ENCODE measurements around the gene C4B.
"Not testable (repeated sequence)": the region's sequence is repeated elsewhere in the genome, so short reads cannot be mapped to it uniquely, and the experiment has no call there.

The C4B gene

GRCh38 chr6:31972709-31973350, 41.8 kb upstream of the C4B start:
- Histone ChIP-seq H3K18ac (ENCODE audit: low read length) (peak overlapping the region; percentile 97), H3K4ac (ENCODE audit: low read length) (peak overlapping the region; percentile 24), H2AK5ac (ENCODE audit: low read depth, low read length) (peak overlapping the region; percentile 8), H3K23ac (ENCODE audit: low read depth, low read length, poor library complexity) (peak overlapping the region; percentile 98), H2BK120ac (ENCODE audit: low read depth, low read length) (peak overlapping the region; percentile 4), H3K27me3 (ENCODE audit: control insufficient read depth in 3 of 3, insufficient read depth in 3 of 3, low read depth in 1 of 3, low read length in 3 of 3) (no peaks in the 10 kb centered on the region), H3K9ac (ENCODE audit: low read depth, low read length, poor library complexity) (peak overlapping the region; percentile 90), H3K9me3 (replicated peaks in 1 of 2; ENCODE audit: control insufficient read depth in 2 of 2, insufficient read depth in 1 of 2, low read depth in 1 of 2, low read length in 2 of 2) (no peaks in the 10 kb centered on the region), H3K4me2 (ENCODE audit: insufficient read depth, low read length, poor library complexity, severe bottlenecking) (peak overlapping the region; percentile 89), H3K79me1 (ENCODE audit: low read depth, low read length) (peaks cover 7% of the 10 kb centered on the region), H2BK12ac (ENCODE audit: low read length) (peak overlapping the region; percentile 73), H4K91ac (ENCODE audit: low read depth, low read length, poor library complexity) (no peak overlapping the region), H4K8ac (ENCODE audit: low read depth, low read length) (peak overlapping the region; percentile 70), H3K27ac (replicated peaks; ENCODE audit: low read length) (peak overlapping the region; percentile 99), H3K36me3 (replicated peaks in 1 of 2; ENCODE audit: control insufficient read depth in 2 of 2, insufficient read depth in 2 of 2, low read length in 2 of 2) (peaks cover 19 to 44% of the 10 kb centered on the region in 2 donors), H2AFZ (ENCODE audit: low read length) (peak overlapping the region; percentile 87), H3K4me3 (ENCODE audit: low read length in 2 of 2) (peak overlapping the region; percentile 78 to 89), H3K4me1 (ENCODE audit: control insufficient read depth in 2 of 2, insufficient read depth in 1 of 2, low read depth in 1 of 2, low read length in 2 of 2) (peaks cover 11 to 13% of the 10 kb centered on the region in 2 donors), H3K14ac (ENCODE audit: low read length) (no peak overlapping the region), H2BK5ac (ENCODE audit: low read length) (peak overlapping the region; percentile 96), H2BK15ac (ENCODE audit: low read length) (peak overlapping the region; percentile 10)
- no CpG with 5 or more reads among the region's 19 CpGs for WGBS, 2 donors (ENCODE audit: extremely low coverage in 2 of 2, insufficient read length in 2 of 2, insufficient replicate concordance in 1 of 2)
- DNase-seq (ENCODE audit: low spot score): no peak

- not testable (repeated sequence) for H3K4me3 ChIP-seq (ENCODE audit: low read length in 2 of 2); H3K27ac ChIP-seq (replicated peaks; ENCODE audit: low read length); H3K14ac ChIP-seq (ENCODE audit: low read length); DNase-seq (ENCODE audit: low spot score); H2BK120ac ChIP-seq (ENCODE audit: low read depth, low read length); H2AFZ ChIP-seq (ENCODE audit: low read length); H3K9ac ChIP-seq (ENCODE audit: low read depth, low read length, poor library complexity); H3K18ac ChIP-seq (ENCODE audit: low read length); H3K4me2 ChIP-seq (ENCODE audit: insufficient read depth, low read length, poor library complexity, severe bottlenecking); H3K79me1 ChIP-seq (ENCODE audit: low read depth, low read length); H2BK12ac ChIP-seq (ENCODE audit: low read length); H3K27me3 ChIP-seq (ENCODE audit: control insufficient read depth in 3 of 3, insufficient read depth in 3 of 3, low read depth in 1 of 3, low read length in 3 of 3); H3K4ac ChIP-seq (ENCODE audit: low read length); H2BK5ac ChIP-seq (ENCODE audit: low read length); H2AK5ac ChIP-seq (ENCODE audit: low read depth, low read length); H4K91ac ChIP-seq (ENCODE audit: low read depth, low read length, poor library complexity); H2BK15ac ChIP-seq (ENCODE audit: low read length); H3K9me3 ChIP-seq (replicated peaks in 1 of 2; ENCODE audit: control insufficient read depth in 2 of 2, insufficient read depth in 1 of 2, low read depth in 1 of 2, low read length in 2 of 2); H3K23ac ChIP-seq (ENCODE audit: low read depth, low read length, poor library complexity); H4K8ac ChIP-seq (ENCODE audit: low read depth, low read length)
- Histone ChIP-seq H3K36me3 (replicated peaks in 1 of 2; ENCODE audit: control insufficient read depth in 2 of 2, insufficient read depth in 2 of 2, low read length in 2 of 2) (peaks cover 10 to 24% of the 10 kb centered on the region in 2 donors), H3K4me1 (ENCODE audit: control insufficient read depth in 2 of 2, insufficient read depth in 1 of 2, low read depth in 1 of 2, low read length in 2 of 2) (peaks cover 11% of the 10 kb centered on the region in 2 donors)
- WGBS, 2 donors (ENCODE audit: extremely low coverage in 2 of 2, insufficient read length in 2 of 2, insufficient replicate concordance in 1 of 2): no CpG with 5 or more reads among the region's 30 CpGs
These were observed 38.5 kb upstream of the C4B start for GRCh38 chr6:31976065-31976464.

GRCh38 chr6:31977816-31978431, 36.7 kb upstream of the C4B start:
- Histone ChIP-seq H2BK15ac (ENCODE audit: low read length) (no peak overlapping the region), H2BK5ac (ENCODE audit: low read length) (no peak overlapping the region), H4K91ac (ENCODE audit: low read depth, low read length, poor library complexity) (no peak overlapping the region), H3K14ac (ENCODE audit: low read length) (no peak overlapping the region), H3K27ac (replicated peaks; ENCODE audit: low read length) (no peak overlapping the region), H2AK5ac (ENCODE audit: low read depth, low read length) (no peak overlapping the region), H3K18ac (ENCODE audit: low read length) (no peak overlapping the region), H3K79me1 (ENCODE audit: low read depth, low read length) (peaks cover 2% of the 10 kb centered on the region), H3K4me1 (ENCODE audit: control insufficient read depth in 2 of 2, insufficient read depth in 1 of 2, low read depth in 1 of 2, low read length in 2 of 2) (peaks cover 2 to 3% of the 10 kb centered on the region in 2 donors), H3K27me3 (ENCODE audit: control insufficient read depth in 3 of 3, insufficient read depth in 3 of 3, low read depth in 1 of 3, low read length in 3 of 3) (no peaks in the 10 kb centered on the region), H2BK12ac (ENCODE audit: low read length) (no peak overlapping the region), H3K23ac (ENCODE audit: low read depth, low read length, poor library complexity) (no peak overlapping the region), H3K36me3 (replicated peaks in 1 of 2; ENCODE audit: control insufficient read depth in 2 of 2, insufficient read depth in 2 of 2, low read length in 2 of 2) (peaks cover 8 to 24% of the 10 kb centered on the region in 2 donors), H3K4ac (ENCODE audit: low read length) (no peak overlapping the region), H3K9ac (ENCODE audit: low read depth, low read length, poor library complexity) (no peak overlapping the region), H3K4me2 (ENCODE audit: insufficient read depth, low read length, poor library complexity, severe bottlenecking) (no peak overlapping the region), H2BK120ac (ENCODE audit: low read depth, low read length) (no peak overlapping the region), H2AFZ (ENCODE audit: low read length) (no peak overlapping the region), H3K9me3 (replicated peaks in 1 of 2; ENCODE audit: control insufficient read depth in 2 of 2, insufficient read depth in 1 of 2, low read depth in 1 of 2, low read length in 2 of 2) (no peaks in the 10 kb centered on the region), H4K8ac (ENCODE audit: low read depth, low read length) (no peak overlapping the region), H3K4me3 (ENCODE audit: low read length in 2 of 2) (no peak overlapping the region)
- WGBS, 2 donors (ENCODE audit: extremely low coverage in 2 of 2, insufficient read length in 2 of 2, insufficient replicate concordance in 1 of 2): no CpG with 5 or more reads among the region's 12 CpGs
- no peak for DNase-seq (ENCODE audit: low spot score)

DNA sequence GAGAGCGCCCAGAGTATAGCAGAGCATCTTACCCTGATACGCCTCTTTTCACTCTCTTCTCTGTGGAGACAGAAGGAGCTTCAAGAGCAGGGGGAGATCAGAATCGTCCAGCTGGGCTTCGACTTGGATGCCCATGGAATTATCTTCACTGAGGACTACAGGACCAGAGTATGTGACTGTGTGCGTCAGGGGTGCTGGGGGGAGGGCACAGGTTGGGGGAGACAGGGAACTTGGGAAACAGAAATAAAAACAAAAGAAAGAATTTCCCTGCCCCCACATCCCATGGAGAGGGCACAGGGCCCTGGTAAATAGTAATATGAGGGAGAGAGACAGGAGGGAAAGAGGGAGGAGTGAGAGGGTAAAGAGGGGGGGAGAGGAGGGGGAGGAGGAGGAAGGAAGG, 35.8 kb upstream of the C4B start:
- no peak overlapping the region for H3K4me2 ChIP-seq (ENCODE audit: insufficient read depth, low read length, poor library complexity, severe bottlenecking)
- H3K4ac ChIP-seq (ENCODE audit: low read length): no peak overlapping the region
- H2BK5ac ChIP-seq (ENCODE audit: low read length): no peak overlapping the region
- H3K14ac ChIP-seq (ENCODE audit: low read length): no peak overlapping the region
- H2BK12ac ChIP-seq (ENCODE audit: low read length): no peak overlapping the region
- no peak overlapping the region for H2BK15ac ChIP-seq (ENCODE audit: low read length)
- H3K4me1 ChIP-seq (ENCODE audit: control insufficient read depth in 2 of 2, insufficient read depth in 1 of 2, low read depth in 1 of 2, low read length in 2 of 2): no peaks in the 10 kb centered on the region
- no peaks in the 10 kb centered on the region for H3K79me1 ChIP-seq (ENCODE audit: low read depth, low read length)
- no peak overlapping the region for H2BK120ac ChIP-seq (ENCODE audit: low read depth, low read length)
- peaks cover 8 to 22% of the 10 kb centered on the region in 2 donors for H3K36me3 ChIP-seq (replicated peaks in 1 of 2; ENCODE audit: control insufficient read depth in 2 of 2, insufficient read depth in 2 of 2, low read length in 2 of 2)
- no peaks in the 10 kb centered on the region for H3K9me3 ChIP-seq (replicated peaks in 1 of 2; ENCODE audit: control insufficient read depth in 2 of 2, insufficient read depth in 1 of 2, low read depth in 1 of 2, low read length in 2 of 2)
- no peak overlapping the region for H3K27ac ChIP-seq (replicated peaks; ENCODE audit: low read length)
- H4K91ac ChIP-seq (ENCODE audit: low read depth, low read length, poor library complexity): no peak overlapping the region
- no CpG with 5 or more reads among the region's 5 CpGs for WGBS, 2 donors (ENCODE audit: extremely low coverage in 2 of 2, insufficient read length in 2 of 2, insufficient replicate concordance in 1 of 2)
- no peak overlapping the region for H2AK5ac ChIP-seq (ENCODE audit: low read depth, low read length)
- no peak overlapping the region for H3K9ac ChIP-seq (ENCODE audit: low read depth, low read length, poor library complexity)
- H2AFZ ChIP-seq (ENCODE audit: low read length): no peak overlapping the region
- no peak overlapping the region for H3K4me3 ChIP-seq (ENCODE audit: low read length in 2 of 2)
- no peak overlapping the region for H3K18ac ChIP-seq (ENCODE audit: low read length)
- H3K23ac ChIP-seq (ENCODE audit: low read depth, low read length, poor library complexity): no peak overlapping the region
- DNase-seq (ENCODE audit: low spot score): no peak
- no peak overlapping the region for H4K8ac ChIP-seq (ENCODE audit: low read depth, low read length)
- H3K27me3 ChIP-seq (ENCODE audit: control insufficient read depth in 3 of 3, insufficient read depth in 3 of 3, low read depth in 1 of 3, low read length in 3 of 3): no peaks in the 10 kb centered on the region
